GM19467 (cell line): ENCODE results near the gene PITX1.
"Not testable (repeated sequence)": the region's sequence is repeated elsewhere in the genome, so short reads cannot be mapped to it uniquely, and the experiment has no call there.

Experiments
- ATAC-seq: cut with Tn5 transposase; IDR thresholded peaks from one replicate; pipeline ENCODE4 v1.9.1; 2021; ENCODE audit warnings: mild to moderate bottlenecking, moderate library complexity; ENCODE audit not compliant: unreplicated experiment

Gene PITX1

DNA sequence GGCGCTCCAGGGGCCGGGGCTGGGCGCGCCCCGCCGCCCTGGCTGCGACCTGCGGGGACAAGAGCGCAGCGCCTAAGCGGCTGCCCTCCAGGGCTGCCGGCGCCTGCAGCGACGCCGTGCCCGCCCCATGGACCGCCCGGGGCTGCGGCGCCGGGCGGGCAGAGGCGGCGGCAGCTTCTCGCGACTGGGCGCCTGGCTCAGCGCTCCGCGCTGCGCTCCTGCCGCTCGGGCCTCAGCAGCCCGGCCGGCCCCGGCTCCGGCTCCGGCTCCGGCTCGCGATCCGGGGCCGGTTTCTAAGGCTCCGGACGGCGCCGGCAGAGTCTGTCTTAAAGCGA, at the start of gene PITX1:
Gene PITX1 (minus strand): TSS at position 328 of the 335 bp plus-strand sequence. CDS start 347 bp downstream, outside the sequence.
- ATAC-seq, result no peak

DNA sequence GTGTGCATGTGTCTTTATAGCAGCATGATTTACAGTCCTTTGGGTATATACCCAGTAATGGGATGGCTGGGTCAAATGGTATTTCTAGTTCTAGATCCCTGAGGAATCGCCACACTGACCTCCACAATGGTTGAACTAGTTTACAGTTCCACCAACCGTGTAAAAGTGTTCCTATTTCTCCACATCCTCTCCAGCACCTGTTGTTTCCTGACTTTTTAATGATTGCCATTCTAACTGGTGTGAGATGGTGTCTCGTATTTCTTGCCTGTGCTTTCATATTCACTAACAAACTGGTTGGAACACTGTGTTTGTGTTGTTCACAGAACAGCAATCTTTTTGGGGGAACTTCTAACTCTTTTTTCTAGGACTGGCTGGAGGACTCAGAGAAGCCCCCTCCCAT, 49.3 kb upstream of the PITX1 start:
- not testable (repeated sequence) for ATAC-seq

DNA sequence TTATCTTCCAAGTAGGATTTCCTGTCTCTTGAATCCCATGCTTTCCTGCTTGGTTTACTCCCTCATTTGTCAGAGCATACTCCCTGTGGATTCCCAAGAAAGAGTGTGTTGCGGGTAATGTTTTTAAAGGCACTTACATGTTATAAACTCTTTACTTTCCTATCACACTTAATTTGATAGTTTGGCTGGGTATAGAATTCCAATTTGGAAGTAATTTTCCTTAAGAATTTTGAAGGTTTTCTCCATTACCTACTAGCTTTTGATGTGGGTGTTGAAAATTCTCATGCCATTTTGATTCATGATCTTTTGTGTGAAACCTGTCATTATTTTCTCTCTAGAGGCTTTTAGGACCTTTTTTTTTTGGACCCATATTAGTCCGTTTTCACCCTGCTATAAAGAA, 47.2 kb upstream of the PITX1 start:
- no peak for ATAC-seq

DNA sequence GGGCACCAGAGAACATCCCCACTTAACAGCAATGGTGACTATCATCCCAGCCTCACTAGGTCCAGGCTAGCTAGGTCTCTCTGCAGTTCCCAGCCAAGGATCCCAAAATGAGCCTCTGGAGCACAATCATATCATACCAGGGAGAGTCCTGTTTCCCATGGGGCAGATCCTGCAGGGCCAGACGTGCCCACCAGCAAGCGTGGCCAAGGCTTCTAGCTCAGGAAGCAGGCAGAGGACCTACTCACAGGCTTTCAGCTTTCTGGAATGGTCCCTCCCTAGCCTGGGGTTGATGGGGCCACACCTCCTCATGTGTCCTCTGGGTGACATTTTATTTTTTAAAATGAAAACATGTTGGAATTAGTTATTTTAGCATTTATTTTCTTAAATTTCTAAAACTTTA, 45.7 kb upstream of the PITX1 start:
- no peak for ATAC-seq

DNA sequence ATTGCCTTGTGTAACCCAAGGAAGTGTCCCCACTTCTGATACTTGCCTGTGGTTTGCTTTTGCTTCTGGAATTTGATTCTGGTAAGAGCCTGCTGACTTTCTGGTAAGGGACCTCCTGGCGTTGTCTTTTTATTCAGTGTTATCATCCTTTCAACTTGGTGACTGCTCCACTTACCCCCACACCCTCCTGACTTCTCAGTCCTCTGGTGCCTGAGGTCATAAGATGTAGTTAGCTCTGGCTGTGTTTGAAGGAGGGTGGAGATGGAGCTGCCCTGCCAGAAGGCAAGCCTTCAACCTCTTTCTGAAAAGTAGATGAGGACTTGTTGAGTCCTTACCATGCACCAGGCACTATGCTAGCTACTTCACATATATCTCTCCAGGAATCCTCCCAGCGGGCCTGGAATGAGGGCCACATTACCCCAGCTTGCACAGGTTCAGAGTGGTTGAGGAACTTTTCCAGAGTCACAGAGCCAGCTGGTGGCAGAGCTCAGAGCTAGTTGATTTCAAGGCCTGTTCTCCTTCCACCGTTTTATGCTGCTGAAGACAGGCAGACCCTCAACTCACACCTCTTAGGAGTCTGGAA, 45.2 kb upstream of the PITX1 start:
- ATAC-seq, result no peak

DNA sequence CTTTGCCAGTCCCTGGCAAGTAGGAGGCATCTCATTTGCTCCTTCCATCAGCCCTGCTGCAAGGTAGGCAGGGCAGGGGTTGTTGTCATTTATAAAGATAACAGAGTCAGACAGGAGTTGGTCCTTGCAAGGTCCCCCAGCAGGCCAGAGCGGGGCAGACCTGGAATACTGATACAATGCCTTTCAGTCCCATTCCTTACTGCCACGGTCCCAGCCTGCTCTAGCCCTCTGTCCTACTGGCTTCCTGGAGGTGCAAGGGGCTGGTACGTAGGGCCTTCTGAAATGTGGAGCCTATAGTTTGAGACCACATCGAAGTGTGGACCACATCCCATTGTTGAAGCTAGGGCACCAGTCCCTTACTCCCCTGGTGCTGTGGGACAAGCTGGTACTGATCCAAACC, 42.8 kb upstream of the PITX1 start:
- ATAC-seq, result no peak

DNA sequence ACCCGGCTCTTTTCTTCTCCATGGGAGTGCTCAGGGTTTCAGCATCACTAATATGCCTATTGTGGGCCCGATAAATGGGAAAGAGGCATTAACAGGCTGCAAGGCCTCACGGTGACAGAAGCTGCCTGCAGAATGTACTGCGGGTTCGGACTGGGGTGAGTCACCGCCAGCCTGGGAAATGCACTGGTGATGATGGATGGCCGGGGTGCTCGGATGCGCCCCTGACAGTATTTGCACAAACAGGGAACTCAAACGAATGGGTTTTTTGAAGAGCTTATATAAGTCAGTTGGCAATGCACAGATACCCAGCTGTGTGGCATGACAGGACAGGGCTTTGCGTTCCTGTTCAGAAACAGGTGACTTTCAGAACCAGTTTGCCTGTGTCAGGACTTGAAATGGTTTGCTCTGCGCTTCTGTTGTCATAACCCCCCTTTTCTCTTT, 42.0 kb upstream of the PITX1 start:
- no peak for ATAC-seq

DNA sequence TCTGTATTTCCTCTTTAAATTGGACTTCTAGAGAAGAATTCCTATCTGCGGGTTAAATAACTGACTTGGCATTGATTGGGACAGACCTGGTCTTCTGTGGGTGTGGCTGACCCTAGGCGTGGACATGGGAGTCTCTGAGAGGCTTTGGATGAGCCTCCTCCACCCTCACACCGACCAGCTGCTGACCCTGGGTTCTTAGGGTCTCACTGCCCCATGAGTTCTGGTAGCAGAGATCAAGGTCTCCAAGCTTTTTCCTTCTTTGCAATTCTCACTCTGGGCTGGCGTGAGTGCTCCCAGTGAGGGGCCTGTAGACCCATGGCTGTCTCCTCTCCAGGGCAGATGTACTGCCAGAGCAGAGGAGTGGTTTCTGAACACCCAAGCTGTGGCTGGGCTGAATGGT, 41.6 kb upstream of the PITX1 start:
- no peak for ATAC-seq

DNA sequence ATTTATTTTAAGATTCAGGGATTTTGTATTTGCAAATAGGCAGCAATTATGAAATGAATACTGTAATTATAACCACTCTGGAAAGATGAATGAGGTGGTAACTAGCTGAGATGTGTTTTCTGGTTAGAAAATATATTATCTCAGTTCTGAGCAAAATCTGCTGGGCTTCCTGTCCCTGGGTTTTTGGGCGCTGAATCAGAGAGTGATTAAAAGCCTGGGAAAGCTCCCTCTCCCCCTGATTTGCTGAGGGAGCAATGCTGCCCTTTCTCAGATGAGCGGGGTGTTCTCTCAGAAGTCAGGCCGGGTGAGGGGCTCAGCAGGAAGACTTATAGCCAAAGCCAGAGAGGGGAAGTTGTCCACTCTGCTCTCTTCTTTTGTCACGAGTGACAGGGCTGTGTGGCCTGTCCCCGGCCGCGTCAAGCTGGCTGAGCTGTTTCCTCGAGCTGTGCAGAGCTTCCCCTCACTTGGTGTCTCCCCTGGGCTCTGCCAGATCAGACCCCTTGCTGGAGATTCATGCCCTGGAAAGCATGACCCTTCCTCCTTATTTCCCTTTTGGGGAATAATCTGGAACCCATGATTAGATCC, 39.8 kb upstream of the PITX1 start:
- no peak for ATAC-seq

DNA sequence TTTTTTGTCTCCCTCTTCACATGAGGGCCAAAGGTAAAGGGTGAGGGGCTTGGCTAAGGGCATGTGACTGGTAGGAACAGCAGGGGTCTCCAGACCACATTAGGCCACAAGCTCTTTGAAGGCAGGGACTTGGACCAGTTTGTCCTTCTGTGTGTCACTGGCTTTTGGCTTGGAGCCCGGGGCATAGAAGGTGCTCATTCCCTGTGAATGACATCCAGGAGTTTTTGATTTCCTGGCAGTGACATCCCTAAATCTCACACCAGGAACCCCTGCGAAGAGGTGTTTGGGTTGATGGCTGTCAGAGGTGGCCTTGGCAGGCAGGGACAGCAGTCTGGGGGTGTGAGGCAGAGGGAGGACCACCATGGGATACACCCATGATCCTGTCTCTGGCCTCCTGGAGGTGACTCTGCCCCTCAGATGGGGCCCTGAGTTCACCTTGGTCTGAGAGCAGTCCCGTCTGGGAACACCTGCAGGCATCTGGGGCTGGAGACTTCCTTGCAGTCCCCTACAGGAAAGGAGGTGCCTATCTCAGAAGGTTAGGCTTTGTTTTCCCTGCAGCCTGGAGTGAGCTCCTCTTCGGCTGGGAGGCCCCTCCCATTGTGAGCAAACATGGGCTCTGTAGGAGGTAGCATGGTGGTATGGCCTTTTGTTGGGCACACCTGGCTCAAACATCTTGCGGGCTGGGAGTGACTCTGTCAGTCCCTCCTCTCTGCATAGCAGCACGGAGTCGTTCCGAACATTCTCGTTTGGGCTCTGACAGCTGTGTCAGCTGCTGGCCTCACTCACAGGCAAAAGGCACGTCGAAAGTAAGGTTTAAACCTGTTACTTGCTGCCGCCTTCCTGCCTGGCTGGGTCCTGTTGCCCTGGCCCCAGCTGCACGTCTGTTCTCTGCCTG, 38.6 kb upstream of the PITX1 start:
- no peak for ATAC-seq

DNA sequence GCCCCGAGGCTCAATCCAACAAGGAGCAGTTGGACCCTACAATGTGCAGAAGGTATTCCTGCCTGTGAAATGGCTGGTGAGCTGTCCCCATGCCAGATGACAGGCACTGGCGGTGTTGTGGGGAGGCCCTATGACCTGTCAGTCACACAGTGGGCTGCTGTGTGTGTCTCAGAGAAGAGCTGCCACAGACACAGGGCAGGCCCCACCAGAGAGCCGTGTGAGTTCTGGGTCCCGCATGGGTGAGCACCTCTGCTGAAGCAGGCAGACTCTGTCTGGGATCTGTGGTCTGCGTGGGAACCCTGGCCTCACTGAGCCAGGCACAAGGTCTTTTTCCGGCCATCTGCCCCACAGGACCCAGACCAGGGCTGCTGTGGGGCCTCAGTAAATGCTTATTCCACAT, 37.3 kb upstream of the PITX1 start:
- no peak for ATAC-seq

DNA sequence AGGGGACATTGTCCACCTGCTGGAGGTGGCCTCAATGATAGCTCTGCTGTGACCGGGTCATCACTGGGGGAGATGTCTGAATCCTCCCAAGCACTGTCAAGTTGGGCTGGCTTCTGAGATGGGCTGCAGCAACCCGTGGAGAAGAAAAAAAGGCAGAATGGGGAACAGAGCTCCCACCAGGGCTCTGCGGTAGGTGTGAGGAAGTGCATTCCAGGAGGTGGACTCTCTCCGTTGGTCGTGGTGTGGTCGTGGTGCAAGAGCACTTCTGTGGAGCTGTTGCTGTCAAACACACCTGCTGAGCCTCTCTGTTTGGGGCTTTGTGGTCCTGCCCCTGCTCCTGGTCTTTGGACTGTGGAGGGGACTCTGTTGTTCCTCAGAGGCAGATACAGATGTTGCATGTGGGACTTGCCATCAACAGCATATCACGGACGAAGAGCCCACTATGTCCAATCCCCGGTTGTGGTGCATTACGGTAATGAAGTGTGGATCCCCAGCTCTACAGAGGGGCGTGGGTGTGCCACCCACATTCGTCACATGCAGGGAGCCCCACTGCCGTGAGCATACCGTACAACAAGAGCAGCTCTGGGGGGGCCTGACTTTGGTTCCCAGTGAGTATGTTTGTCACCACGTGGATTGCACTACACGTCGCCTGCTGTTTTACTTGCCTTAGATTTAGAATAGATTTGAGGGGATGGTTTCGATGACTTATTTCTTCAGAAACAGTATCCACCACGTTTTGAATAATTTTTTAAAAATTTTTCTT, 36.0 kb upstream of the PITX1 start:
- no peak for ATAC-seq

DNA sequence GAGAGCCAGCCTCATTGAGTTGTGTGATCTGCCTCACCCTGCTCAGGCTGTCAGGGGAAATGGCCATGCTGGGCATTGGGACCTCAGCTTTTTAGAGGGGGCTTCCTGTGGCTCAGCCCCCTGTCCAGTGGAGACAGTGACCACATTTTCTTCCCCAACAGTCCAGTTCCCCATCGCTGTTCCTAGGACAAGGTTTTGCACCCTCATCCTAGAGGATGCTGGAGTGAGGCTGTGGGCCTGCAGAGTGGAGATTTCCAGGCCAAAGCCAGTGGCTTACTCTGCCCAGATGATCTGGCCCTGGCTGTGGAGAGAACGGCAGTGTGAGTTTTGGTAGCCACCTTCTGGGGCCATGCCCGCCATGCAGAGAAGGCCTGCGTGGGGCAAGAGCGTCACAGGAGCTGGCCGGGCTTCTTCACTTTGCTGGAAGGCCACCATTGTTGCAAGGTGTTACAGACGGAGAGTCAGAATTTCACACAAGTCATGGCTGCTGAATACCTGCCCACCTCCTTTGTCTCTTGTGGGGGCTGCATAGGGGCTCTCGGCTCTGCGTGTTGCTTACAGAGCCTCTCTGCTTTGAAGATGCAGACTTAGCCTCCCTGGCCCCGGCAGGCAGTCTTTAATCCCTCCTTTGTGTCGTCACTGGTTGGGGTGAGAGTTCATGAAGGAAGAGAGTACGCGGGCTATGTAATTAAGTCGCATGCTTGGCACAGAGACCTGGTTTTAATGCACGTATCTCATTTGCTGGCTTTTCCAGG, 35.2 kb upstream of the PITX1 start:
- ATAC-seq, result no peak

DNA sequence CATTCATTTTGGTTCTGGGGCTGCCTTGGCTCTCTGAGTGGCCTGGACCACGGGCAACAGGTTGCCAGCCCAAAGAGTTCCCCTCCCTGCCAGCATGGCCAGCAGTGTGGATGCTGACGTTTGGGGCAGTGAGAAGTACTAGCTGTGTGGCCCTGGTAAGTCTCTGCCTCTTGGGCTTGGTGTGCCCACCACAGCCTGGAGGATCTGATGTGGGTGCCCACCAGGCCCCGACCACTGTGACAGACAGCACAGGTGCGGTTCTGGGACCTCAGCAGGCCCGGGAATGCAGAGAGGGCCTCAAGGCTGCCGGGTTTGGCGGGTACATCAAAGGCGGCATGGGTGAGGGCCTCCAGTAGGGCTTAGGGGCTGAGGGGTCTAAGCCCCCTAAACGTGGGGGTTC, 33.6 kb upstream of the PITX1 start:
- ATAC-seq, result no peak

DNA sequence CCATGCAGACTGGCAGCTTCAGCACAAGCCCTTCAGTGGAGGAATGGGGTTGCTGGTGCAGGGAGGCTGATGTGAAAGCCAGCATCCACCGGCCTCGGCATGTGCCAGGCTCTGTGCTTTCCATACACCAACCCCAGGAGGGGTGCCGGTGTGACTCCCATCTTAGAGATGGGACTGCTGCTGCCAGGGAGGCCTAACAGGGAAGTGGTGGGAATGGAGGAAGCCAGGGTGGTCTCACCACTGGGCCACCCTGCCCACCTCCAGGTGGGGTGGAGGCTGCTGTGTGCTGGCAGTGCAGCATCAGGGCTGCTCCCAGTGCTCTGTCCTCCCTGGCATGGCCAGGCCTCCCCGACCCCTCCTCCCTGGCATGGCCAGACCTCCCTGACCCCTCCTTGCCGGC, 32.8 kb upstream of the PITX1 start:
- ATAC-seq, result no peak

DNA sequence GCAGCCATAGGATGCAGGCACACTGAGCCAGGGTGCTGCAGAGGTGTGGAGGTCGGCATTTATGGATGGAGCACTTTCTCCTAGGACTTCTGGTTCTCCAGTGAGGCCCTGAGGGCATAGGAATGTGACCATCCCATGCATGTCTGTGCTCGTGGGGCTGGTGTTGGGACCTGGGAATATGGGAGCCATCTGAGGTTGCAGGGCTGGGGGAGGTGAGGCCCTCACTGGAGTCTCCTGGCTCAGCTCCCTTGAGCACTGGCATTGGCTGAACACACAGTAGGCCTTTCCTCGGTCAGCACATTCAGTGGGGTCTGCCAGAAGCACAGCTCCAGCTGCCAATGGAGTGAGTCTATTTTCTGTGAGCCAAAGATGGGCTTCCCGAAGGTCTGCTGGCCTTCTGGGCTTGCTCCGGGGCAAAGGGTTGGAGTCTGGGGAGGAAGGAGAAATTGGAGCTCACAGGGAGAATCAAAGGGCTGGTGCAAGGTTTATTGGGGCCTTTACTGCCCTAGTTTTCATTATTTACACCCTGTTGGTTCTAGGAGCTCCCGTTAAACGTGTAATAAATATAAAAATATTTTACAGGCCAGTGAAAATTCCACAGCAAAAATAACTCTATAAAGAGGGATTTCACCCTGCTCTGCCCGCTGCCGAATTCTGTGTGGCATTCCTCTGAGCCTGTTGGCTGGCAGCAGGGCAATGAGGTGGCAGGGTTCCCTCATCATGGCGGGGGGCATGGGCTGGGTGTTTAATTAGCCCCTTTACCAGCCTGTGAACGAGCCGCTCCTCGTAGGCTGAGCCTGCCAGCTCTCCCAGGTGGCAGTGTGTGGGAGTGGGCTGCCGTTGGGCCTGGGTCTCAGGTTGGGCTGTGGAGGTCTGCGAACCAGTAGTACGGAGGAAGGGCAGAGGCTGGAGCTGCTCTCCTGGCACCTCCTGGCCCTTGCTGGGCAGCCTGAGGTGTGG, 31.6 kb upstream of the PITX1 start:
- ATAC-seq, result no peak

DNA sequence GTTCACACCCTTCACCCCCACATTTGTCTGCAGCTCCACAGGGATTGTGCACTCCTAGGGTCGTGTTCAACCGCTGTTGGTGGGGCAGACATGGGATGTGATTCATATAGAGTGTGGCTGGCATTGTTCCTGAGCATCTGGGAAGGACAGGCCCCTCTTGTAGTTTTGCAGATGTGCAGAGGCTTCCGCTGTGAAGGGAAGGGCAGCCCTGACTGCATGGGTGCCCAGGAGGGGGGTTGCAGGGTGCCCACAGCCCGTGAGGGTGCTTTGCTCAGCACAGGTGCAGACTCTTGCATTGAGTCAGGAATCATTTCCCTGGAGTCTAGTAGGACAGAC, 30.2 kb upstream of the PITX1 start:
- no peak for ATAC-seq

DNA sequence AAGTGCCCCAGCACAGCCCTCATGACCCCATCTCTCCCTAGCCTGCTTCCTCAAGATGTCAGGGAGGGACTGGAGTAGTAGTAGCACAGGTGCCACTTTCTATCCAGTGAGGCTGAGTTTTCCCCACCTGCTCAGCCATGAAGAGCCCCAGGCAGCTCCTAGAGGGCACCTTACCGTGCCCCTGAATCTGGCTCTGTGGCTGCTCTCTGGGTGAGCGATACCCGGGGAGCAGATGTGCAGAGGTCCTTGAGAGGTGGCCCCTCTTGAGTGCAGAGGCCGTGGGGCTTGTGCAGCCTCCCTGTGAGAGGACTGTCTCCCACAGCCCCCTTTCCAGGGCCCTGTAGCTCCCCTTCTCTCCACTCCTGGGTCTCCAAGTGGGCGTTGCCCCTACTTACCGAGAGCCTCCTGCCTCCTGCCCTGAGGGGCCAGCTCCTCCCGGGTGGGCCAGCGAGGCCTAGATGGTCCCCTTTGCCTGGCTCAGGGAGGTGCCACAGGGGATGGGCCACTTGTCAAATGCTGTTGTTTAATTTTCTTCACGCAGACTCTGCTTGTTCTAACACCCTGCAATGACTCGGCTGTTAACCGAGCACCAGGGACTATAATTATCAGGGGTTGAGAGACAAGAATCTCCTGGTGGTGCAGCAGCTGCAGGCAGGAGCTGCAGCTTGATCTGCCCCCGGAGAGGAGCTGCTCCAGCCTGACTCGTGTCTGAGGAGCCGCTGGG, 29.6 kb upstream of the PITX1 start:
- no peak for ATAC-seq

DNA sequence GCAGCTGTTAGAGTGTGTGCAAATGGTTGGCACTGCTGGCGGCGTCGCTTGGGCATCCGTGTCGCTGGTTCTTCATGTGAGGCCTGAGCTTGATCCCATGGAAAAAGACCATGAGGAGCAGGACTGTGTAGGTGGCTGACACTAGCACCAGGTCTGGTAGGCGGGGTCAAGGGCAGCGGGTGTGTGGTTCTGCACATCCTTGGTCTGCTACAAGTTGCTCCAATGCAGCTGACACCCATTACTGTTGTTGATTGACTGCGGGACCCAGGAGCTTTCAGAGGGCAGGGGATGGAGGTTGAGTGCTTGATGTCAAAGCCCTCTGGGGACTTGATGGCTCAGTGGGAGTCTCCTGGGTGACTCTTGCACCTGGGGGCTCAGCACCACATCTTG, 29.0 kb upstream of the PITX1 start:
- no peak for ATAC-seq
